H1 (cell line): Measurements from ENCODE around the gene TUBA4B. TPM values are rescaled to one million over a fixed set of nuclear protein-coding genes. Genes with fewer than 3 reads are reported as not detected.

Experiments used
- CTCF ChIA-PET: fragments of 300-600 bp; sonication (Branson Sonifier 250); formaldehyde crosslinking; loops from one replicate; lab custom pipeline; 2021; ENCODE audit not compliant: partially characterized antibody; lab: Charles Lee
- POLR2A ChIA-PET: fragments of 300-600 bp; sonication (Branson Sonifier 250); formaldehyde crosslinking; loops from one replicate; lab custom pipeline; 2021; ENCODE audit warnings: inconsistent platforms; ENCODE audit not compliant: partially characterized antibody; lab: Charles Lee
- DNase-seq, 2 experiments: peaks; one replicate each; pipeline versions ENCODE4 v3.0.0 to v3.0.0-alpha.2; 2010 to 2022; ENCODE audit warnings: low spot score in 2 of 2, low read depth in 1 of 2, mixed read lengths in 1 of 2
- FAIRE-seq: peaks from 2 replicates; lab custom pipeline; 2011; peaks lifted over from hg19 to GRCh38; lab: Jason Lieb, UNC
- H2AFZ ChIP-seq: 2 replicates; pipeline ENCODE4 v1.8.1; 2012; ENCODE audit warnings: low read length, inconsistent platforms
- H2AK5ac ChIP-seq: 2 replicates; pipeline ENCODE4 v1.6.1; 2013; ENCODE audit warnings: low read depth, low read length
- H2BK120ac ChIP-seq: replicated peaks from 2 replicates; pipeline ENCODE3; 2013; ENCODE audit warnings: low read depth, low read length, inconsistent platforms
- H2BK12ac ChIP-seq: 2 replicates; pipeline ENCODE4 v1.6.1; 2013; ENCODE audit warnings: low read depth, low read length
- H2BK15ac ChIP-seq: 2 replicates; pipeline ENCODE4 v1.6.1; 2013; ENCODE audit warnings: low read length
- H2BK20ac ChIP-seq: 2 replicates; pipeline ENCODE4 v1.6.1; 2013; ENCODE audit warnings: low read length
- H2BK5ac ChIP-seq: 2 replicates; pipeline ENCODE4 v1.6.1; 2013; ENCODE audit warnings: low read depth, low read length
- H3K14ac ChIP-seq: 2 replicates; pipeline ENCODE4 v1.6.1; 2013; ENCODE audit warnings: inconsistent platforms; ENCODE audit not compliant: insufficient read length
- H3K18ac ChIP-seq: 2 replicates; pipeline ENCODE4 v1.6.1; 2013; ENCODE audit warnings: low read length; ENCODE audit errors: extremely low read depth
- H3K23ac ChIP-seq: 2 replicates; pipeline ENCODE4 v1.6.1; 2013; ENCODE audit warnings: inconsistent platforms; ENCODE audit not compliant: insufficient read length
- H3K23me2 ChIP-seq: 2 replicates; pipeline ENCODE4 v1.6.1; 2013; ENCODE audit warnings: low read depth, low read length
- H3K27ac ChIP-seq: 2 replicates; pipeline ENCODE4 v1.6.1; 2011; ENCODE audit warnings: low read depth, low read length, inconsistent platforms
- H3K27me3 ChIP-seq, 4 experiments: replicated peaks in 1 of 4; 1 replicate in 1 of 4; 2 replicates in 3 of 4; pipeline versions ENCODE4 v1.6.1 to v1.8.1; 2011 to 2013; ENCODE audit warnings: low read length in 3 of 4, mild to moderate bottlenecking in 3 of 4, inconsistent platforms in 2 of 4, mixed read lengths in 2 of 4, moderate library complexity in 1 of 4; ENCODE audit not compliant: control insufficient read depth in 3 of 4, insufficient read depth in 3 of 4; ENCODE audit errors: extremely low read depth in 1 of 4
- H3K36me3 ChIP-seq, 4 experiments: 2 replicates each; pipeline versions ENCODE4 v1.6.1 to v1.8.1; 2011 to 2013; ENCODE audit warnings: mild to moderate bottlenecking in 4 of 4, low read length in 3 of 4, moderate library complexity in 2 of 4, control low read depth in 1 of 4, inconsistent platforms in 1 of 4; ENCODE audit not compliant: insufficient read depth in 4 of 4, control insufficient read depth in 2 of 4
- H3K4ac ChIP-seq: replicated peaks from 2 replicates; pipeline ENCODE3; 2013; ENCODE audit warnings: low read length, low read depth, mixed read lengths, inconsistent platforms; ENCODE audit not compliant: insufficient read length
- H3K4me1 ChIP-seq, 4 experiments: replicated peaks in 1 of 4; 1 replicate in 1 of 4; 2 replicates in 3 of 4; pipeline versions ENCODE4 v1.6.1 to v1.8.1; 2011 to 2013; ENCODE audit warnings: low read length in 3 of 4, inconsistent platforms in 2 of 4, mixed read lengths in 1 of 4; ENCODE audit not compliant: insufficient read depth in 4 of 4, control insufficient read depth in 3 of 4
- H3K4me2 ChIP-seq, 2 experiments: 2 replicates each; pipeline versions ENCODE4 v1.6.1 to v1.8.1; 2011 to 2013; ENCODE audit warnings: low read depth in 2 of 2, low read length in 2 of 2, control low read depth in 1 of 2, inconsistent platforms in 1 of 2, mild to moderate bottlenecking in 1 of 2; ENCODE audit not compliant: insufficient read depth in 1 of 2
- H3K4me3 ChIP-seq, 4 experiments: fragments of 200-600, 300-600 bp in 1 of 4; sonication (generic), shearing (Covaris generic), sonication (Bioruptor Twin) in 1 of 4; 2 replicates each; pipeline versions ENCODE4 v1.5.1 to v1.8.1; 2011 to 2016; ENCODE audit warnings: low read length in 4 of 4, low read depth in 3 of 4, control low read depth in 2 of 4, inconsistent platforms in 2 of 4, mild to moderate bottlenecking in 2 of 4, mixed read lengths in 1 of 4, moderate library complexity in 1 of 4; ENCODE audit not compliant: insufficient read depth in 2 of 4; ENCODE audit errors: extremely low read depth in 1 of 4
- H3K56ac ChIP-seq: replicated peaks from 2 replicates; pipeline ENCODE3; 2013; ENCODE audit warnings: low read depth, mild to moderate bottlenecking, mixed read lengths, low read length, inconsistent platforms; ENCODE audit not compliant: insufficient read length
- H3K79me1 ChIP-seq: 2 replicates; pipeline ENCODE4 v1.6.1; 2013; ENCODE audit warnings: low read depth, low read length, control low read depth
- H3K79me2 ChIP-seq, 2 experiments: 2 replicates each; pipeline versions ENCODE4 v1.6.1 to v1.8.1; 2012 to 2013; ENCODE audit warnings: low read length in 2 of 2, mild to moderate bottlenecking in 2 of 2, inconsistent platforms in 1 of 2; ENCODE audit not compliant: insufficient read depth in 2 of 2, control insufficient read depth in 1 of 2
- H3K9ac ChIP-seq, 4 experiments: replicated peaks in 1 of 4; 1 replicate in 1 of 4; 2 replicates in 3 of 4; pipeline versions ENCODE4 v1.6.1 to v1.8.1; 2011 to 2013; ENCODE audit warnings: low read depth in 3 of 4, low read length in 3 of 4, control low read depth in 2 of 4, mild to moderate bottlenecking in 2 of 4, moderate library complexity in 2 of 4, inconsistent platforms in 1 of 4; ENCODE audit errors: extremely low read depth in 1 of 4
- H3K9me3 ChIP-seq, 2 experiments: 2 replicates each; pipeline versions ENCODE4 v1.6.1 to v1.8.1; 2012 to 2013; ENCODE audit warnings: mild to moderate bottlenecking in 2 of 2, moderate library complexity in 2 of 2, control low read depth in 1 of 2, inconsistent platforms in 1 of 2, low read depth in 1 of 2, low read length in 1 of 2, mixed read lengths in 1 of 2; ENCODE audit not compliant: insufficient read depth in 2 of 2
- H4K20me1 ChIP-seq, 2 experiments: replicated peaks in 1 of 2; 2 replicates each; pipeline versions ENCODE3 to v1.8.1; 2011 to 2013; ENCODE audit warnings: inconsistent platforms in 2 of 2, low read length in 2 of 2, mild to moderate bottlenecking in 1 of 2; ENCODE audit not compliant: insufficient read depth in 2 of 2, control insufficient read depth in 1 of 2
- H4K5ac ChIP-seq: 2 replicates; pipeline ENCODE4 v1.6.1; 2013; ENCODE audit warnings: low read length, low read depth, mixed read lengths, inconsistent platforms; ENCODE audit not compliant: insufficient read length
- H4K8ac ChIP-seq: 2 replicates; pipeline ENCODE4 v1.8.0; 2013; ENCODE audit warnings: mild to moderate bottlenecking, moderate library complexity, low read length, inconsistent platforms; ENCODE audit not compliant: insufficient read depth; ENCODE audit errors: extremely low read depth
- H4K91ac ChIP-seq: replicated peaks from 2 replicates; pipeline ENCODE3; 2013; ENCODE audit warnings: low read length, mixed read lengths, inconsistent platforms; ENCODE audit not compliant: insufficient read length
- CHD2 ChIP-seq: IDR thresholded peaks from 2 replicates; pipeline ENCODE4 v1.6.1; 2012; ENCODE audit warnings: low read length, improper control_type of control experiment
- KDM4A ChIP-seq: IDR thresholded peaks from one replicate; pipeline ENCODE4 v1.7.1; 2012; ENCODE audit warnings: low read depth, mild to moderate bottlenecking, moderate library complexity, low read length, inconsistent platforms; ENCODE audit not compliant: severe bottlenecking
- POLR2A ChIP-seq, 2 experiments: IDR thresholded peaks; 1 replicate in 1 of 2; 2 replicates in 1 of 2; pipeline ENCODE4 v1.6.1; 2011; ENCODE audit warnings: low read depth in 2 of 2, low read length in 2 of 2, mild to moderate bottlenecking in 2 of 2; ENCODE audit errors: control extremely low read depth in 1 of 2
- SAP30 ChIP-seq: fragments of 300-600 bp; sonication (generic); IDR thresholded peaks from 2 replicates; pipeline ENCODE4 v1.7.1; 2012; ENCODE audit warnings: low read length, moderate library complexity, mild to moderate bottlenecking, inconsistent platforms; ENCODE audit not compliant: insufficient read depth, insufficient replicate concordance
- WGBS, 2 experiments: shearing (Covaris generic) in 1 of 2; methylation state at CpG; one replicate each; pipeline versions ENCODE4 v1.1.6 to v1.1.7; 2013 to 2015; ENCODE audit warnings: low lambda C conversion rate in 2 of 2, mixed read lengths in 2 of 2, inconsistent platforms in 1 of 2, low coverage in 1 of 2, missing lambda C conversion rate in 1 of 2; ENCODE audit not compliant: insufficient replicate concordance in 2 of 2, insufficient coverage in 1 of 2, insufficient read length in 1 of 2; ENCODE audit errors: extremely low coverage in 1 of 2, missing lambda C conversion rate in 1 of 2; 5-methylcytosine and 5-hydroxymethylcytosine counted together
- polyA plus RNA-seq, 7 experiments: library from polyadenylated mRNA; depleted of rRNA in 3 of 7; stranded (reverse) in 5 of 7; unstranded in 2 of 7; fragments of >200 nt in 5 of 7; fragments of 200-250 nt in 2 of 7; gene quantifications; 1 replicate in 5 of 7; 2 replicates in 1 of 7; 4 replicates in 1 of 7; pipeline versions ENCODE4 v1.2.1 to v1.2.3, GENCODE V29; 2011 to 2013; ENCODE audit warnings: missing spikeins in 2 of 7, mixed read lengths in 2 of 7
- total RNA-seq: library from RNA; stranded (reverse); fragmentation: NEBNext Ultra II Directional; extraction: Animal tissue kit (Norgen Biotek cat#: 25700); gene quantifications from 2 replicates; pipeline ENCODE4 v1.2.1, GENCODE V29; 2021

TUBA4B gene
- total and polyA plus RNA-seq, 2 of the 8 experiments (the other 6 are each of a cell fraction or from before 2014, with no cell fraction given): 0.08 to 0.24 TPM

DNA sequence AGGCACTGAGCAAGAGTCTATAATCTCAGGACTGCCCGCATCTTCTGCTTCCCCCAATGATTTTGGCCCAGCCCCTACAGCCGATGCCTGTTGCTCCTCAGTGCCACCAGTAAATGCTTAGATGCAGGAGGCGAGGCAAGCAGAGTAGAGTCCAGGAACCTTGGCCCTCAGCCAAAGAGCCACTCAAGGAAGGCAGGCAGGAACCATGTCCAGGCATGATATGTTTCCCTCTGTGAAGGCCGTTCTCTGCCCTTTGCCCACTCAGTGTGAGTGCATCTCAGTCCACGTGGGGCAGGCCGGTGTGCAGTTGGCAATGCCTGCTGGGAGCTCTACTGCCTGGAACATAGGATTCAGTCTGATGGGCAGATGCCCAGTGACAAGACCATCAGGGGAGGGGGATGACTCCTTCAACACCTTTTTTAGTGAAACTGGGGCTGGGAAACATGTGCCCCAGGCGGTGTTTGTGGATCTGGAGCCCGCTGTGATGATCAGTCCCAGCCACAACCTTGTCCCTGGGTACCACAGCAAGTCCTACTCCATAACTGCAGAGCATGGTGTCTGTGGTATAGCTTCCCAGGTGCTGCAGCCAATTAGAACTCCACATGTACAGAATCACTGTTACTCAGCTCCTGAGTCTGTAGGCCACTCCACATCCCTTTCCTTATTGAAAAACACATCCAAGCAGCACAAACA is 16.5 kb downstream of the TUBA4B start:
- Histone ChIP-seq H3K79me1 (no peaks in the 10 kb centered on the region), H4K5ac (no peak overlapping the region), H2AFZ (no peak overlapping the region), H3K4ac (no peak overlapping the region), H2BK5ac (no peak overlapping the region), H3K27ac (no peak overlapping the region), H3K23ac (no peak overlapping the region), H4K20me1 (no peaks in the 10 kb centered on the region), H3K79me2 (no peaks in the 10 kb centered on the region), H3K56ac (no peak overlapping the region), H3K4me1 (peaks cover 0 to 3% (median 0%) of the 10 kb centered on the region in 4 experiments; a peak in 2 of 7 replicates), H3K23me2 (no peaks in the 10 kb centered on the region), H2BK120ac (no peak overlapping the region), H3K18ac (no peak overlapping the region), H2BK12ac (no peak overlapping the region), H2AK5ac (no peak overlapping the region; the same call in 1 of the 2 replicates), H2BK15ac (no peak overlapping the region), H3K4me2 (no peak overlapping the region), H3K14ac (no peak overlapping the region), H3K9ac (no peak overlapping the region), H4K8ac (no peak overlapping the region), H3K9me3 (no peaks in the 10 kb centered on the region), H3K36me3 (no peaks in the 10 kb centered on the region), H4K91ac (no peak overlapping the region), H3K4me3 (no peak overlapping the region; a peak in 1 of 8 replicates), H2BK20ac (no peak overlapping the region), H3K27me3 (peaks cover 0 to 3% (median 0%) of the 10 kb centered on the region in 4 experiments; a peak in 2 of 7 replicates)
- DNase-seq: no peak
- WGBS, 2 experiments: 83% methylated on average over 8 of the region's 8 CpGs; no CpG with 5 or more reads in 1 of the 2 experiments
- ChIA-PET POLR2A (interaction anchor here (0.8 to 1.0 kb wide), 2 partner anchors 12 to 17 kb away, joined by 3 read pairs; no protein-coding TSS in a partner anchor), CTCF (interaction anchor here (0.9 to 4.9 kb wide), 7 partner anchors 8 to 242 kb away, joined by 3 to 25 read pairs (median 4); partner anchors contain the start of genes ANKZF1, ATG9A and DNAJB2)
- FAIRE-seq: no peak
- TF ChIP-seq CHD2: no peak
- no peak for TF ChIP-seq POLR2A (IDR thresholded peaks at IDR 0.05; ENCODE audit: control extremely low read depth in 1 of 2, low read depth in 2 of 2, low read length in 2 of 2)
- no peak for TF ChIP-seq KDM4A
- no peak for TF ChIP-seq SAP30
